K562 (cell line): ENCODE measurements around the gene PRSS8. TPM values are rescaled to one million over a fixed set of nuclear protein-coding genes. Genes with fewer than 3 reads are reported as not detected.

ENCODE experiments used
- ARID4B ChIP-seq: sonication (generic); formaldehyde crosslinking; IDR thresholded peaks from 2 replicates; pipeline ENCODE4 v1.8.0; 2022; ENCODE audit warnings: mild to moderate bottlenecking, missing genetic modification reagents
- ATF2 ChIP-seq: sonication (generic); formaldehyde crosslinking; IDR thresholded peaks from 2 replicates; pipeline ENCODE4 v1.8.1; 2022; ENCODE audit warnings: missing genetic modification reagents
- ATF7 ChIP-seq: fragments of 450-650 bp; IDR thresholded peaks from 2 replicates; pipeline ENCODE4 v1.7.1; 2014; ENCODE audit warnings: mild to moderate bottlenecking, moderate library complexity
- BRD4 ChIP-seq: fragments of 200-600 bp; sonication (generic); IDR thresholded peaks from 2 replicates; pipeline ENCODE4 v1.6.1; 2017; ENCODE audit warnings: inconsistent platforms
- COPS2 ChIP-seq: fragments of 450-650 bp; conservative IDR thresholded peaks from 2 replicates; pipeline ENCODE4 v1.6.1; 2016; ENCODE audit warnings: mild to moderate bottlenecking, moderate library complexity
- DLX4 ChIP-seq: fragments of 250-450 bp; sonication (Bioruptor Pico); IDR thresholded peaks from 2 replicates; pipeline ENCODE4 v1.6.1; 2021; ENCODE audit warnings: mild to moderate bottlenecking
- ELF2 ChIP-seq: fragments of 250-450 bp; sonication (Bioruptor Pico); IDR thresholded peaks from 2 replicates; pipeline ENCODE4 v1.5.0; 2021; ENCODE audit warnings: mild to moderate bottlenecking
- GATA2 ChIP-seq: sonication (generic); formaldehyde crosslinking; IDR thresholded peaks from 2 replicates; pipeline ENCODE4 v1.4.0; 2020; ENCODE audit warnings: mild to moderate bottlenecking, missing genetic modification reagents
- GTF2A2 ChIP-seq: IDR thresholded peaks from 2 replicates; pipeline ENCODE4 v1.6.1; 2016; ENCODE audit warnings: mild to moderate bottlenecking, missing genetic modification characterization, missing compliant biosample characterization
- GTF2B ChIP-seq: IDR thresholded peaks from 2 replicates; pipeline ENCODE4 v1.6.1; 2011; ENCODE audit not compliant: insufficient read length; ENCODE audit errors: extremely low read depth
- HDGF ChIP-seq: fragments of 450-650 bp; IDR thresholded peaks from 2 replicates; pipeline ENCODE4 v1.6.1; 2016
- NCOA2 ChIP-seq, 2 experiments: fragments of 450-650 bp; IDR thresholded peaks; 2 replicates each; pipeline ENCODE4 v1.6.1; 2018; ENCODE audit warnings: mild to moderate bottlenecking in 2 of 2, moderate library complexity in 1 of 2; ENCODE audit not compliant: partially characterized antibody in 2 of 2
- NFIC ChIP-seq: fragments of 450-650 bp; IDR thresholded peaks from 2 replicates; pipeline ENCODE4 v1.6.1; 2017; ENCODE audit warnings: mild to moderate bottlenecking, inconsistent platforms
- NR2F6 ChIP-seq: fragments of 450-650 bp; formaldehyde crosslinking; IDR thresholded peaks from 2 replicates; pipeline ENCODE4 v1.4.0; 2020; ENCODE audit warnings: mild to moderate bottlenecking
- PCBP1 ChIP-seq: fragments of 200-400 bp; formaldehyde crosslinking; IDR thresholded peaks from 2 replicates; pipeline ENCODE4 v1.6.1; 2018; ENCODE audit warnings: mild to moderate bottlenecking, low read depth, low read length; ENCODE audit not compliant: poor library complexity, severe bottlenecking
- RBM14 ChIP-seq: fragments of 200-400 bp; formaldehyde crosslinking; IDR thresholded peaks from 2 replicates; pipeline ENCODE4 v1.6.1; 2018; ENCODE audit warnings: low read depth, mild to moderate bottlenecking, low read length, moderate library complexity, borderline replicate concordance; ENCODE audit not compliant: insufficient read depth
- RBM15 ChIP-seq: fragments of 200-400 bp; formaldehyde crosslinking; IDR thresholded peaks from 2 replicates; pipeline ENCODE4 v1.6.1; 2018; ENCODE audit warnings: mild to moderate bottlenecking, low read length, moderate library complexity; ENCODE audit not compliant: insufficient read depth
- SUPT5H ChIP-seq: fragments of 450-650 bp; IDR thresholded peaks from 2 replicates; pipeline ENCODE4 v1.6.1; 2016
- ZNF143 ChIP-seq: sonication (generic); formaldehyde crosslinking; IDR thresholded peaks from 2 replicates; pipeline ENCODE4 v1.9.0; 2022; ENCODE audit warnings: mild to moderate bottlenecking, missing genetic modification reagents
- ZNF165 ChIP-seq: fragments of 250-450 bp; sonication (Bioruptor Pico); IDR thresholded peaks from 2 replicates; pipeline ENCODE4 v1.4.0; 2020; ENCODE audit warnings: borderline replicate concordance
- polyA plus RNA-seq, 8 experiments: library from polyadenylated mRNA; depleted of rRNA in 4 of 8; stranded (reverse) in 5 of 8; unstranded in 3 of 8; fragments of >200 nt; fragmentation: Nextera tagmentation in 2 of 8; fragmentation: Illumina TruSeq in 1 of 8; extraction: Ambion mirVana in 2 of 8; extraction: Trizol in 1 of 8; gene quantifications; 2 replicates each; pipeline versions ENCODE4 v1.2.1 to v1.2.3, GENCODE V29; 2011 to 2014; ENCODE audit warnings: inconsistent platforms in 1 of 8, missing spikeins in 1 of 8
- total RNA-seq, 7 experiments: library from RNA; depleted of rRNA in 6 of 7; stranded (reverse); fragments of >200 nt in 6 of 7; fragmentation: Illumina TruSeq in 2 of 7; extraction: Trizol in 2 of 7; gene quantifications; 2 replicates each; pipeline versions ENCODE4 v1.2.1 to v1.2.3, GENCODE V29; 2011 to 2021; ENCODE audit warnings: low replicate concordance in 1 of 7

PRSS8 gene
- total and polyA plus RNA-seq, 9 of the 15 experiments (the other 6 are each of a cell fraction or from before 2014, with no cell fraction given) = 0.25 to 3.9 (median 1.3) TPM; not detected in 1

- TF ChIP-seq ATF2 (CRISPR knock-in tag) = no peak
- TF ChIP-seq ARID4B (CRISPR knock-in tag) = no peak
- no peak for TF ChIP-seq GTF2A2 (tag)
- TF ChIP-seq PCBP1 = peak; percentile 78
- peak; percentile 86 for TF ChIP-seq NFIC
- no peak for TF ChIP-seq ZNF143 (CRISPR knock-in tag)
- TF ChIP-seq ZNF165 = no peak
- TF ChIP-seq HDGF = no peak
- no peak for TF ChIP-seq BRD4
- no peak for TF ChIP-seq GATA2 (CRISPR knock-in tag)
- TF ChIP-seq DLX4 (CRISPR knock-in tag) = no peak
- no peak for TF ChIP-seq COPS2
- TF ChIP-seq ATF7 = peak; percentile 56
- TF ChIP-seq ELF2 (CRISPR knock-in tag) = no peak
- no peak for TF ChIP-seq GTF2B
- 0 out of 2 replicates have a peak, but pooled peaks have one; percentile 85 for TF ChIP-seq RBM14
- no peak for TF ChIP-seq NR2F6 (CRISPR knock-in tag)
- peak; percentile 55; the same call in 1 of the 2 replicates for TF ChIP-seq SUPT5H
- no peak for TF ChIP-seq NCOA2 (IDR thresholded peaks at IDR 0.05; ENCODE audit: partially characterized antibody in 2 of 2)
- TF ChIP-seq RBM15 = no peak
These were observed 29.8 kb downstream of the PRSS8 start (continued) for GRCh38 chr16:31105677-31106213.
